Measurements from ENCODE around the gene FXYD3. TPM values are rescaled to one million over a fixed set of nuclear protein-coding genes. Genes with fewer than 3 reads are reported as not detected.

FXYD3 gene
- total RNA-seq, 2 experiments from 2014 or later, result not detected

- CTCF ChIA-PET, result no interaction called here
- no peaks in the 10 kb centered on the region for H3K27me3 Mint-ChIP-seq
- peak overlapping the region; percentile 99 for H3K27ac Mint-ChIP-seq
- no peak for DNase-seq
- H3K4me3 Mint-ChIP-seq, result peak overlapping the region; percentile 100
- H3K36me3 Mint-ChIP-seq (ENCODE audit: low read depth), result peaks cover 71% of the 10 kb centered on the region
- H3K9me3 Mint-ChIP-seq, result peaks cover 6% of the 10 kb centered on the region
- peaks cover 62% of the 10 kb centered on the region for H3K4me1 Mint-ChIP-seq
- POLR2A ChIA-PET, result no interaction called here
Observed at GRCh38 chr19:35156673-35157014, 41.0 kb downstream of the FXYD3 start.

- H3K4me3 Mint-ChIP-seq, result peak overlapping the region; percentile 100
- no peaks in the 10 kb centered on the region for H3K27me3 Mint-ChIP-seq
- ChIA-PET CTCF (interaction anchor here (0.7 to 0.8 kb wide), 2 partner anchors 8 to 56 kb away, joined by 3 read pairs; no protein-coding TSS in a partner anchor), POLR2A (no interaction called here)
- H3K36me3 Mint-ChIP-seq (ENCODE audit: low read depth), result peaks cover 78% of the 10 kb centered on the region
- peaks cover 12% of the 10 kb centered on the region for H3K9me3 Mint-ChIP-seq
- H3K27ac Mint-ChIP-seq, result no peak overlapping the region
- no peak for DNase-seq
- H3K4me1 Mint-ChIP-seq, result peaks cover 62% of the 10 kb centered on the region
Observed at GRCh38 chr19:35157431-35157830, 41.8 kb downstream of the FXYD3 start.

GRCh38 chr19:35159606-35160005, 44.0 kb downstream of the FXYD3 start:
- no peaks in the 10 kb centered on the region for H3K27me3 Mint-ChIP-seq
- H3K9me3 Mint-ChIP-seq, result peaks cover 31% of the 10 kb centered on the region
- peaks cover 99% of the 10 kb centered on the region for H3K36me3 Mint-ChIP-seq (ENCODE audit: low read depth)
- ChIA-PET CTCF (interaction anchor here (0.6 kb wide), 1 partner anchor 109 kb away, joined by 3 read pairs; the partner anchor contains the start of gene USF2), POLR2A (interaction anchor here (0.6 kb wide), 1 partner anchor 852 kb away, joined by 3 read pairs; no protein-coding TSS in a partner anchor)
- DNase-seq, result no peak
- peaks cover 48% of the 10 kb centered on the region for H3K4me1 Mint-ChIP-seq
- no peak overlapping the region for H3K27ac Mint-ChIP-seq
- no peak overlapping the region for H3K4me3 Mint-ChIP-seq

GRCh38 chr19:35160629-35161433, 45.2 kb downstream of the FXYD3 start:
- Mint-ChIP-seq H3K4me3 (no peak overlapping the region), H3K27me3 (no peaks in the 10 kb centered on the region), H3K27ac (no peak overlapping the region), H3K9me3 (peaks cover 42% of the 10 kb centered on the region), H3K4me1 (peaks cover 51% of the 10 kb centered on the region), H3K36me3 (ENCODE audit: low read depth) (peaks cover 100% of the 10 kb centered on the region)
- CTCF ChIA-PET, result interaction anchor here (0.7 to 2.4 kb wide), 4 partner anchors 12 to 25 kb away, joined by 3 to 10 read pairs (median 4); no protein-coding TSS in a partner anchor
- POLR2A ChIA-PET, result no interaction called here
- DNase-seq, result no peak

- Mint-ChIP-seq H3K27ac (peak overlapping the region; percentile 16), H3K27me3 (no peaks in the 10 kb centered on the region), H3K4me1 (peaks cover 50% of the 10 kb centered on the region), H3K9me3 (peaks cover 47% of the 10 kb centered on the region), H3K36me3 (ENCODE audit: low read depth) (peaks cover 100% of the 10 kb centered on the region), H3K4me3 (no peak overlapping the region)
- ChIA-PET CTCF (interaction anchor here (0.6 to 2.9 kb wide), 6 partner anchors 8 to 25 kb away, joined by 3 to 10 read pairs (median 4); partner anchors contain the start of gene FXYD5), POLR2A (no interaction called here)
- no peak for DNase-seq
Observed at GRCh38 chr19:35161434-35161743, 45.8 kb downstream of the FXYD3 start.

GRCh38 chr19:35162471-35163326, 47.1 kb downstream of the FXYD3 start:
- Mint-ChIP-seq H3K4me3 (no peak overlapping the region), H3K27me3 (no peaks in the 10 kb centered on the region), H3K36me3 (ENCODE audit: low read depth) (peaks cover 100% of the 10 kb centered on the region), H3K9me3 (peaks cover 51% of the 10 kb centered on the region), H3K4me1 (peaks cover 50% of the 10 kb centered on the region), H3K27ac (no peak overlapping the region)
- ChIA-PET CTCF (interaction anchor here (0.7 to 2.9 kb wide), 4 partner anchors 9 to 21 kb away, joined by 3 to 10 read pairs (median 8); partner anchors contain the start of genes FXYD5 and FXYD7), POLR2A (interaction anchor here (0.6 kb wide), 1 partner anchor 18 kb away, joined by 3 read pairs; no protein-coding TSS in a partner anchor)
- DNase-seq, result no peak

- CTCF ChIA-PET, result interaction anchor here (0.7 kb wide), 1 partner anchor 680 kb away, joined by 3 read pairs; no protein-coding TSS in a partner anchor
- POLR2A ChIA-PET, result no interaction called here
- no peak for DNase-seq
- peaks cover 51% of the 10 kb centered on the region for H3K9me3 Mint-ChIP-seq
- peaks cover 98% of the 10 kb centered on the region for H3K36me3 Mint-ChIP-seq (ENCODE audit: low read depth)
- peaks cover 44% of the 10 kb centered on the region for H3K4me1 Mint-ChIP-seq
- no peak overlapping the region for H3K4me3 Mint-ChIP-seq
- H3K27ac Mint-ChIP-seq, result no peak overlapping the region
- H3K27me3 Mint-ChIP-seq, result no peaks in the 10 kb centered on the region
Observed at GRCh38 chr19:35164418-35164817, 48.8 kb downstream of the FXYD3 start.

- POLR2A ChIA-PET, result no interaction called here
- Mint-ChIP-seq H3K27me3 (no peaks in the 10 kb centered on the region), H3K36me3 (ENCODE audit: low read depth) (peaks cover 98% of the 10 kb centered on the region), H3K9me3 (peaks cover 51% of the 10 kb centered on the region), H3K4me3 (no peak overlapping the region), H3K27ac (peak overlapping the region; percentile 63), H3K4me1 (peaks cover 48% of the 10 kb centered on the region)
- no peak for DNase-seq
- CTCF ChIA-PET, result interaction anchor here (3.2 kb wide), 1 partner anchor 12 kb away, joined by 14 read pairs; the partner anchor contains the start of gene FXYD5
Observed at GRCh38 chr19:35165200-35166058, 49.8 kb downstream of the FXYD3 start.

GRCh38 chr19:35166100-35167063, 50.8 kb downstream of the FXYD3 start:
- ChIA-PET POLR2A (no interaction called here), CTCF (interaction anchor here (0.6 to 3.2 kb wide), 2 partner anchors 13 to 23 kb away, joined by 4 to 14 read pairs; partner anchors contain the start of genes FXYD5 and FXYD7)
- no peak for DNase-seq
- Mint-ChIP-seq H3K27me3 (no peaks in the 10 kb centered on the region), H3K27ac (peak overlapping the region; percentile 91), H3K4me3 (peak overlapping the region; percentile 32), H3K36me3 (ENCODE audit: low read depth) (peaks cover 95% of the 10 kb centered on the region), H3K9me3 (peaks cover 48% of the 10 kb centered on the region), H3K4me1 (peaks cover 51% of the 10 kb centered on the region)

- peak; percentile 27 for DNase-seq
- Mint-ChIP-seq H3K27ac (peak overlapping the region; percentile 91), H3K9me3 (peaks cover 44% of the 10 kb centered on the region), H3K4me1 (peaks cover 51% of the 10 kb centered on the region), H3K27me3 (no peaks in the 10 kb centered on the region), H3K4me3 (no peak overlapping the region), H3K36me3 (ENCODE audit: low read depth) (peaks cover 93% of the 10 kb centered on the region)
- ChIA-PET CTCF (interaction anchor here (1.6 to 3.2 kb wide), 2 partner anchors 12 to 14 kb away, joined by 4 to 14 read pairs; partner anchors contain the start of gene FXYD5), POLR2A (no interaction called here)
Observed at GRCh38 chr19:35167251-35168119, 51.9 kb downstream of the FXYD3 start.

Measured in activated CD4-positive, alpha-beta T cell treated with anti-CD3 and anti-CD28 coated beads, Interleukin-2, amount 10 ng/mL, durations not matched to agents 7 days and 5 days (primary cell).